Endothelial cell of umbilical vein (primary cell): ENCODE results near the gene NEUROD4. TPM values are rescaled to one million over a fixed set of nuclear protein-coding genes. Genes with fewer than 3 reads are reported as not detected.
A peak's percentile ranks its signal among the peaks of the same experiment; 100 is the strongest.

Experiments
- BruUV-seq: library from RNA; stranded (reverse); fragments of 400-500 nt; replicated peaks from 2 replicates; lab custom pipeline; 2021; lab: Mats Ljungman, UMichigan
- CTCF ChIA-PET: fragments of 300-600, 350-600 bp; sonication (Branson Sonifier 250); formaldehyde crosslinking; loops from one replicate; lab custom pipeline; 2021; ENCODE audit warnings: antibody characterized with exemption, inconsistent platforms; lab: Charles Lee
- POLR2A ChIA-PET: fragments of 300-600, 350-600 bp; sonication (Branson Sonifier 250); formaldehyde crosslinking; loops from one replicate; lab custom pipeline; 2021; ENCODE audit warnings: antibody characterized with exemption, inconsistent platforms; lab: Charles Lee
- DNase-seq: peaks from one replicate; pipeline ENCODE4 v3.0.0-alpha.2; 2011; ENCODE audit warnings: low read depth, low spot score
- FAIRE-seq: peaks from 2 replicates; lab custom pipeline; 2011; peaks lifted over from hg19 to GRCh38; lab: Jason Lieb, UNC
- H2AFZ ChIP-seq: 2 replicates; pipeline ENCODE4 v1.6.0; 2012; ENCODE audit warnings: low read depth, low read length, control low read depth, inconsistent platforms
- H3K27ac ChIP-seq: 2 replicates; pipeline ENCODE4 v1.5.1; 2011; ENCODE audit warnings: low read depth, mild to moderate bottlenecking, control low read depth, low read length, moderate library complexity; ENCODE audit not compliant: insufficient read depth
- H3K27me3 ChIP-seq, 2 experiments: 2 replicates each; pipeline versions ENCODE4 v1.6.0 to v1.6.1; 2011; ENCODE audit warnings: low read length in 2 of 2, mixed read lengths in 1 of 2; ENCODE audit not compliant: control insufficient read depth in 2 of 2, insufficient read depth in 2 of 2
- H3K36me3 ChIP-seq, 2 experiments: 2 replicates in 1 of 2; 3 replicates in 1 of 2; pipeline ENCODE4 v1.5.1; 2011; ENCODE audit warnings: low read length in 2 of 2, mild to moderate bottlenecking in 1 of 2, moderate library complexity in 1 of 2; ENCODE audit not compliant: control insufficient read depth in 2 of 2, insufficient read depth in 2 of 2; ENCODE audit errors: extremely low read depth in 1 of 2
- H3K4me1 ChIP-seq: 3 replicates; pipeline ENCODE4 v1.5.1; 2011; ENCODE audit warnings: mild to moderate bottlenecking, low read length; ENCODE audit not compliant: control insufficient read depth, insufficient read depth; ENCODE audit errors: extremely low read depth
- H3K4me2 ChIP-seq: 2 replicates; pipeline ENCODE4 v1.6.1; 2011; ENCODE audit warnings: low read length, control low read depth, mixed read lengths; ENCODE audit not compliant: insufficient read depth
- H3K4me3 ChIP-seq, 3 experiments: fragments of 200-600 bp in 1 of 3; sonication (generic), shearing (Covaris generic) in 1 of 3; replicated peaks in 1 of 3; 2 replicates each; pipeline ENCODE4 v1.5.1; 2011 to 2016; ENCODE audit warnings: control low read depth in 3 of 3, low read length in 3 of 3, mild to moderate bottlenecking in 2 of 3, inconsistent platforms in 1 of 3, low read depth in 1 of 3, moderate library complexity in 1 of 3; ENCODE audit not compliant: insufficient read depth in 1 of 3
- H3K79me2 ChIP-seq: 2 replicates; pipeline ENCODE4 v1.6.0; 2012; ENCODE audit warnings: low read length, inconsistent platforms; ENCODE audit not compliant: control insufficient read depth, insufficient read depth
- H3K9ac ChIP-seq: replicated peaks from 2 replicates; pipeline ENCODE3; 2011; ENCODE audit warnings: low read length, control low read depth; ENCODE audit not compliant: insufficient read depth; ENCODE audit errors: extremely low read depth
- H3K9me1 ChIP-seq: replicated peaks from 3 replicates; pipeline ENCODE4 v1.6.0; 2011; ENCODE audit warnings: mild to moderate bottlenecking, low read length; ENCODE audit not compliant: control insufficient read depth, insufficient read depth; ENCODE audit errors: extremely low read depth
- H3K9me3 ChIP-seq: replicated peaks from 2 replicates; pipeline ENCODE4 v1.5.1; 2012; ENCODE audit warnings: low read length, inconsistent platforms; ENCODE audit not compliant: control insufficient read depth, insufficient read depth
- H4K20me1 ChIP-seq: replicated peaks from 2 replicates; pipeline ENCODE3; 2011; ENCODE audit warnings: mild to moderate bottlenecking, low read length; ENCODE audit not compliant: control insufficient read depth, insufficient read depth; ENCODE audit errors: extremely low read depth
- CTCF ChIP-seq, 2 donors: IDR thresholded peaks; 1 replicate in 1 of 2; 2 replicates in 1 of 2; pipeline ENCODE4 v1.5.1; 2011; ENCODE audit warnings: low read length in 2 of 2, mild to moderate bottlenecking in 2 of 2, moderate library complexity in 2 of 2, control low read depth in 1 of 2, inconsistent platforms in 1 of 2, low read depth in 1 of 2; ENCODE audit not compliant: insufficient read depth in 1 of 2; ENCODE audit errors: extremely low read depth in 1 of 2
- EZH2 ChIP-seq: IDR thresholded peaks from 2 replicates; pipeline ENCODE4 v1.6.1; 2012; ENCODE audit warnings: borderline replicate concordance, low read depth, mild to moderate bottlenecking, moderate library complexity, low read length, inconsistent platforms; ENCODE audit not compliant: severe bottlenecking
- FOS ChIP-seq: IDR thresholded peaks from 2 replicates; pipeline ENCODE4 v1.6.1; 2011; ENCODE audit warnings: mild to moderate bottlenecking, low read length, moderate library complexity, borderline replicate concordance; ENCODE audit not compliant: insufficient read depth
- GATA2 ChIP-seq: IDR thresholded peaks from 2 replicates; pipeline ENCODE4 v1.7.0; 2011; ENCODE audit warnings: low read depth, mild to moderate bottlenecking, moderate library complexity, mixed read lengths, low read length; ENCODE audit not compliant: insufficient read length, insufficient read depth
- JUN ChIP-seq: IDR thresholded peaks from 2 replicates; pipeline ENCODE4 v1.6.1; 2011; ENCODE audit warnings: borderline replicate concordance, low read depth; ENCODE audit not compliant: insufficient read length, insufficient read depth
- MAX ChIP-seq: IDR thresholded peaks from 2 replicates; pipeline ENCODE4 v1.6.1; 2011; ENCODE audit not compliant: insufficient read depth, insufficient read length
- MYC ChIP-seq: IDR thresholded peaks from one replicate; pipeline ENCODE4 v1.6.1; 2011; ENCODE audit warnings: mild to moderate bottlenecking, low read depth, low read length
- POLR2A ChIP-seq: IDR thresholded peaks from 2 replicates; pipeline ENCODE4 v1.6.1; 2012; ENCODE audit warnings: low read depth, mild to moderate bottlenecking, control low read depth, low read length
- POLR2AphosphoS5 ChIP-seq: IDR thresholded peaks from 2 replicates; pipeline ENCODE4 v1.6.1; 2012; ENCODE audit warnings: low read depth, mild to moderate bottlenecking, control low read depth, low read length, moderate library complexity; ENCODE audit not compliant: insufficient read depth
- dilution Hi-C: fragments of 300-500 bp; cut with MboI; formaldehyde crosslinking; loops from one replicate; pipeline ENCODE4 v1.15.0; 2019; ENCODE audit warnings: low sequenced_read_pairs; ENCODE audit not compliant: extremely low pct_ligation_motif_present
- intact Hi-C: fragments of 100-400 bp; cut with micrococcal nuclease; formaldehyde crosslinking; loops from one replicate; pipeline ENCODE4 v1.10.0; 2022
- polyA plus RNA-seq, 4 experiments: library from polyadenylated mRNA; depleted of rRNA in 3 of 4; stranded (reverse) in 3 of 4; unstranded in 1 of 4; fragments of >200 nt; gene quantifications; 2 replicates each; pipeline versions ENCODE4 v1.2.1 to v1.2.3, GENCODE V29; 2011 to 2012; ENCODE audit warnings: missing spikeins in 1 of 4
- total RNA-seq: library from RNA; stranded (reverse); gene quantifications from 2 replicates; pipeline ENCODE4 v1.2.3, GENCODE V29; 2021

Gene NEUROD4
- total and polyA plus RNA-seq, 2 donors (not counting 3 experiments of a cell fraction or from before 2014, with no cell fraction given), result not detected

GRCh38 chr12:55073043-55074022, 53.6 kb downstream of the NEUROD4 start:
- peak; percentile 67 for DNase-seq
- H3K4me1 ChIP-seq, result no peaks in the 10 kb centered on the region
- no peaks in the 10 kb centered on the region for H3K9me3 ChIP-seq
- H2AFZ ChIP-seq, result no peak overlapping the region
- H4K20me1 ChIP-seq, result no peaks in the 10 kb centered on the region
- no TSS peak for BruUV-seq
- H3K4me3 ChIP-seq, result no peak overlapping the region
- CTCF ChIA-PET, result interaction anchor here (0.9 to 7.0 kb wide), 9 partner anchors 12 to 414 kb away, joined by 3 to 249 read pairs (median 5); no protein-coding TSS in a partner anchor
- H3K27ac ChIP-seq, result no peak overlapping the region
- H3K79me2 ChIP-seq, result no peaks in the 10 kb centered on the region
- POLR2A ChIA-PET, result no interaction called here
- H3K27me3 ChIP-seq, result peaks cover 0 to 4% of the 10 kb centered on the region in 2 experiments
- H3K9me1 ChIP-seq, result no peaks in the 10 kb centered on the region
- H3K9ac ChIP-seq, result no peak overlapping the region
- no peak overlapping the region for H3K4me2 ChIP-seq
- dilution Hi-C loops, result no loop called here
- FAIRE-seq, result peak; percentile 68
- no peaks in the 10 kb centered on the region for H3K36me3 ChIP-seq
- TF ChIP-seq EZH2 (no peak), CTCF (IDR thresholded peaks at IDR 0.05; ENCODE audit: extremely low read depth in 1 of 2, insufficient read depth in 1 of 2, low read depth in 1 of 2, low read length in 2 of 2) (peak; percentile 66 to 75)
- intact Hi-C loops, result loop anchor here (1.0 to 2.0 kb wide), 4 partner anchors 80 to 371 kb away; partner anchors contain the start of gene MUCL1

- H3K9me1 ChIP-seq, result no peaks in the 10 kb centered on the region
- DNase-seq (peak; percentile 72), FAIRE-seq (no peak)
- no peaks in the 10 kb centered on the region for H3K79me2 ChIP-seq
- dilution Hi-C loops, result no loop called here
- TF ChIP-seq JUN, result no peak
- no peak for TF ChIP-seq EZH2
- no peak for TF ChIP-seq POLR2AphosphoS5
- TF ChIP-seq MAX, result no peak
- TF ChIP-seq POLR2A, result no peak
- no peak for TF ChIP-seq FOS
- no peak for TF ChIP-seq CTCF (IDR thresholded peaks at IDR 0.05; ENCODE audit: extremely low read depth in 1 of 2, insufficient read depth in 1 of 2, low read depth in 1 of 2, low read length in 2 of 2)
- no peak for TF ChIP-seq MYC
- TF ChIP-seq GATA2, result no peak
- ChIA-PET POLR2A (no interaction called here), CTCF (interaction anchor here (0.7 to 7.0 kb wide), 6 partner anchors 9 to 373 kb away, joined by 3 to 249 read pairs (median 6); no protein-coding TSS in a partner anchor)
- BruUV-seq, result no TSS peak
- peaks cover 0 to 4% of the 10 kb centered on the region in 2 experiments for H3K27me3 ChIP-seq
- H2AFZ ChIP-seq, result no peak overlapping the region
- no peaks in the 10 kb centered on the region for H3K4me1 ChIP-seq
- intact Hi-C loops, result no loop called here
- no peak overlapping the region for H3K4me2 ChIP-seq
- no peak overlapping the region for H3K4me3 ChIP-seq
- H4K20me1 ChIP-seq, result no peaks in the 10 kb centered on the region
- no peaks in the 10 kb centered on the region for H3K9me3 ChIP-seq
- H3K27ac ChIP-seq, result no peak overlapping the region
- H3K36me3 ChIP-seq, result no peaks in the 10 kb centered on the region
- H3K9ac ChIP-seq, result no peak overlapping the region
These were observed 55.0 kb downstream of the NEUROD4 start for GRCh38 chr12:55074806-55075205.
